Heart right ventricle (tissue), 16 donors: ENCODE data around the gene ACVRL1. TPM values are rescaled to one million over a fixed set of nuclear protein-coding genes. Genes with fewer than 3 reads are reported as not detected.
A peak's percentile ranks its signal among the peaks of the same experiment; 100 is the strongest.

Experiments used
- ATAC-seq, 8 donors: fragments of 200-7000 bp; cut with Tn5 transposase; one replicate each; pipeline ENCODE4 v1.9.1; 2020; ENCODE audit warnings: mild to moderate bottlenecking in 8 of 8, moderate library complexity in 8 of 8, moderate number of reproducible peaks in 1 of 8
- DNase-seq, 2 donors: peaks; one replicate each; pipeline ENCODE4 v3.0.0-alpha.2; 2020
- H3K27ac ChIP-seq, 10 donors: fragments of 200-600 bp; sonication (generic) in 2 of 10; one replicate each; pipeline versions ENCODE4 v1.5.0 to v1.8.0; 2020 to 2022; ENCODE audit warnings: mild to moderate bottlenecking in 3 of 10
- H3K27me3 ChIP-seq, 7 donors: fragments of 200-600 bp; one replicate each; pipeline ENCODE4 v1.8.0; 2021 to 2022; ENCODE audit warnings: mild to moderate bottlenecking in 2 of 7
- H3K36me3 ChIP-seq, 9 donors: fragments of 200-600 bp; sonication (generic) in 1 of 9; one replicate each; pipeline versions ENCODE4 v1.5.0 to v1.8.0; 2020 to 2022; ENCODE audit warnings: mild to moderate bottlenecking in 2 of 9
- H3K4me1 ChIP-seq, 9 donors: fragments of 200-600 bp; sonication (generic) in 1 of 9; one replicate each; pipeline versions ENCODE4 v1.5.0 to v1.8.0; 2020 to 2022; ENCODE audit warnings: mild to moderate bottlenecking in 4 of 9
- H3K4me3 ChIP-seq, 10 donors: fragments of 200-600 bp; sonication (generic) in 2 of 10; one replicate each; pipeline versions ENCODE4 v1.5.0 to v1.8.0; 2020 to 2022; ENCODE audit warnings: mild to moderate bottlenecking in 7 of 10, moderate library complexity in 2 of 10
- H3K9me3 ChIP-seq, 11 donors: fragments of 200-600 bp in 10 of 11; sonication (generic) in 2 of 11; one replicate each; pipeline versions ENCODE4 v1.5.0 to v1.8.0; 2013 to 2022; ENCODE audit warnings: mild to moderate bottlenecking in 2 of 11, control low read depth in 1 of 11, moderate library complexity in 1 of 11
- CTCF ChIP-seq, 9 donors: fragments of 200-600 bp; sonication (generic) in 2 of 9; IDR thresholded peaks; one replicate each; pipeline versions ENCODE4 v1.5.0 to v1.8.0; 2021 to 2022; ENCODE audit warnings: antibody characterized with exemption in 9 of 9, mild to moderate bottlenecking in 5 of 9, moderate library complexity in 1 of 9
- WGBS, 2 donors: extraction: QIAGEN DNeasy Blood & Tissue Kit; methylation state at CpG; one replicate each; pipeline ENCODE4 v1.1.7; 2013; ENCODE audit warnings: inconsistent platforms in 1 of 2; 5-methylcytosine and 5-hydroxymethylcytosine counted together
- intact Hi-C, 10 donors: fragments of 100-400 bp; cut with DNase I; formaldehyde crosslinking; loops; one replicate each; pipeline versions ENCODE4 v1.11.1 to v1.14.2; 2022
- polyA plus RNA-seq, 2 donors: library from polyadenylated mRNA; stranded (reverse); fragments of 200-250 nt; gene quantifications; one replicate each; pipeline ENCODE4 v1.2.3, GENCODE V29; 2013
- total RNA-seq, 10 donors: library from RNA; stranded (reverse); fragmentation: NEBNext Ultra II Directional in 3 of 10; extraction: Animal tissue kit (Norgen Biotek cat#: 25700) in 3 of 10; gene quantifications; one replicate each; pipeline versions ENCODE4 v1.2.1 to v1.2.4, GENCODE V29; 2021 to 2023
- donor health status: Arrhythmogenic right ventricular cardiomyopathy.
- donor health status: ischemic (EF 13 %, LVEDD 7.1; RV severe dilation, severe dysfunction).
- donor health status: healthy with polysubstance abuse.
- donor health status: DM: no; HTN: yes; CAD: no.
- donor health status: DM: no; HTN: no; CAD: no.
- donor health status: ischemic (EF 25% LVEDD 6.9; RV normal size, moderate dysfunction).
- donor health status: ischemic (EF 25% LVEDD 5.7; RV mildly dilated, moderate dysfunction).
- donor health status: healthy.
- donor health status: DM: yes; HTN: yes; CAD: no.
- donor health status: Ischemic cardiomyopathy.
- donor health status: ischemic (EF 35%, LVEDD 5.7; RV mildly dilated, moderate dysfunction).
- donor health status: nonischemic (EF 11% LVEDD 7.7; RV severe dilation, severe dysfunction).
- donor health status: DM: yes; HTN: yes; CAD: no.
- donor health status: PGD.
- donor health status: ischemic (EF 29% LVEDD 5.4; RV normal size, mild dysfunction).
- donor health status: nonischemic (EF 23%, LVEDD 6.1; RV moderate dilation, normal function).

ACVRL1 gene
- total and polyA plus RNA-seq, 12 donors: 16.6 to 68.0 (median 30.4) TPM

- peaks cover 0 to 25% (median 11%) of the 10 kb centered on the region in 7 donors for H3K27me3 ChIP-seq
- no peak for TF ChIP-seq CTCF (IDR thresholded peaks at IDR 0.05)
- peaks cover 0 to 8% (median 0%) of the 10 kb centered on the region in 9 donors for H3K36me3 ChIP-seq
- 55 to 59% methylated on average over 7 of the region's 7 CpGs for WGBS, 2 donors
- H3K9me3 ChIP-seq: no peaks in the 10 kb centered on the region
- H3K27ac ChIP-seq: peak overlapping the region; percentile 90 to 98 (median 94)
- intact Hi-C loops: loop anchor here in 1 of 10 donors (5.0 kb wide), 1 partner anchor 69 kb away; no protein-coding TSS in a partner anchor
- H3K4me3 ChIP-seq: peak overlapping the region; percentile 58 to 78 (median 70)
- ATAC-seq (no peak), DNase-seq (no peak)
- H3K4me1 ChIP-seq: peaks cover 30 to 85% (median 83%) of the 10 kb centered on the region in 9 donors
These were observed 637 bp downstream of the ACVRL1 start for GRCh38 chr12:51907856-51908425.

- Histone ChIP-seq H3K4me1 (peaks cover 30 to 96% (median 92%) of the 10 kb centered on the region in 9 donors), H3K27ac (peak overlapping the region in 7 of 10 donors; percentile 32 to 98 (median 94)), H3K9me3 (no peaks in the 10 kb centered on the region), H3K4me3 (peak overlapping the region in 9 of 10 donors; percentile 58 to 78 (median 70)), H3K27me3 (peaks cover 0 to 25% (median 11%) of the 10 kb centered on the region in 7 donors), H3K36me3 (peaks cover 0 to 11% (median 0%) of the 10 kb centered on the region in 9 donors)
- WGBS, 2 donors: 81 to 82% methylated on average over 9 of the region's 9 CpGs
- ATAC-seq: no peak
- TF ChIP-seq CTCF (IDR thresholded peaks at IDR 0.05): no peak
- DNase-seq: no peak
- intact Hi-C loops: loop anchor here in 1 of 10 donors (5.0 kb wide), 1 partner anchor 68 kb away; no protein-coding TSS in a partner anchor
These were observed 1.7 kb downstream of the ACVRL1 start for GRCh38 chr12:51908876-51909592.

- 55 to 80% methylated on average over 6 of the region's 6 CpGs for WGBS, 2 donors
- peak overlapping the region in 8 of 10 donors; percentile 0 to 77 (median 46) for H3K4me3 ChIP-seq
- peak overlapping the region; percentile 40 to 98 (median 77) for H3K27ac ChIP-seq
- peaks cover 0 to 22% (median 5%) of the 10 kb centered on the region in 9 donors for H3K36me3 ChIP-seq
- no peak for TF ChIP-seq CTCF (IDR thresholded peaks at IDR 0.05)
- DNase-seq (no peak), ATAC-seq (no peak)
- peaks cover 0 to 25% (median 11%) of the 10 kb centered on the region in 7 donors for H3K27me3 ChIP-seq
- peaks cover 30 to 90% (median 85%) of the 10 kb centered on the region in 9 donors for H3K4me1 ChIP-seq
- intact Hi-C loops: no loop called here
- H3K9me3 ChIP-seq: no peaks in the 10 kb centered on the region
These were observed 2.9 kb downstream of the ACVRL1 start for GRCh38 chr12:51910168-51910567.

- intact Hi-C loops: no loop called here
- ATAC-seq: peak in 3 of 8 donors; percentile 11 to 13 (median 13)
- H3K36me3 ChIP-seq: peaks cover 0 to 27% (median 7%) of the 10 kb centered on the region in 9 donors
- H3K9me3 ChIP-seq: no peaks in the 10 kb centered on the region
- no peak for TF ChIP-seq CTCF (IDR thresholded peaks at IDR 0.05)
- H3K4me1 ChIP-seq: peaks cover 27 to 88% (median 80%) of the 10 kb centered on the region in 9 donors
- 54 to 61% methylated on average over 3 of the region's 3 CpGs for WGBS, 2 donors
- no peak for DNase-seq
- peak overlapping the region in 7 of 10 donors; percentile 0 to 77 (median 22) for H3K4me3 ChIP-seq
- H3K27ac ChIP-seq: peak overlapping the region; percentile 40 to 98 (median 77)
- H3K27me3 ChIP-seq: peaks cover 0 to 25% (median 11%) of the 10 kb centered on the region in 7 donors
These were observed 3.4 kb downstream of the ACVRL1 start for GRCh38 chr12:51910691-51911090.
